ENCODE measurements around the gene FAM216A. TPM values are rescaled to one million over a fixed set of nuclear protein-coding genes. Genes with fewer than 3 reads are reported as not detected.
"Not testable (repeated sequence)": the region's sequence is repeated elsewhere in the genome, so short reads cannot be mapped to it uniquely, and the experiment has no call there.

The FAM216A gene
- total RNA-seq (1 to 10 TPM; 2.4 to 9.2 (median 5.4) TPM), polyA plus RNA-seq (10 to 100 TPM in 1 of 2 donors, 1 to 10 TPM in 1; 8.1 to 27.2 TPM)
- long read RNA-seq, donor 1, transcript FAM216A-201 (7 exons, 1,582 nt) = major isoform, 6 of 8 reads
- long read RNA-seq, donor 1, partial matches to known transcripts = 1 of 8 reads
- long read RNA-seq, donor 1, other reads (novel, unspliced or antisense) = 1 of 8 reads
- long read RNA-seq, donor 2, transcript FAM216A-201 (7 exons, 1,582 nt) = major isoform, 6 of 10 reads
- long read RNA-seq, donor 2, partial matches to known transcripts = 1 of 10 reads
- long read RNA-seq, donor 2, other reads (novel, unspliced or antisense) = 3 of 10 reads
- long read RNA-seq, donor 3, transcript FAM216A-201 (7 exons, 1,582 nt) = major isoform, 14 of 15 reads
- long read RNA-seq, donor 3, partial matches to known transcripts = 1 of 15 reads
- long read RNA-seq, donor 3, other reads (novel, unspliced or antisense) = 0 of 15 reads

- intact Hi-C loops (cut with DNase I) = loop anchor here in 7 of 10 donors (2.0 to 10.0 kb wide), 6 partner anchors 32 to 416 kb away; partner anchors contain the start of genes RAD9B (in 6 of the 7) and VPS29 (in 6 of the 7)
- no peaks in the 10 kb centered on the region for H3K9me3 ChIP-seq
- H3K36me3 ChIP-seq = peaks cover 0 to 21% (median 6%) of the 10 kb centered on the region in 9 donors
- peaks cover 7 to 28% (median 24%) of the 10 kb centered on the region in 9 donors for H3K4me1 ChIP-seq
- 0 to 1% methylated on average over 78 of the region's 78 CpGs for WGBS, 2 donors
- H3K27ac ChIP-seq = peak within 1 kb of the TSS; percentile 62 to 96 (median 88)
- H3K4me3 ChIP-seq = peak within 1 kb of the TSS; percentile 56 to 90 (median 77)
- peak; percentile 95 to 98 for DNase-seq
- H3K27me3 ChIP-seq = no peaks in the 10 kb centered on the region
- no peak for TF ChIP-seq CTCF (IDR thresholded peaks at IDR 0.05)
- peak; percentile 94 to 97 (median 96) for ATAC-seq
These were observed at the start of gene FAM216A, which contains the start of gene GPN3 for GRCh38 chr12:110468214-110469048. FAM216A (plus strand) TSS chr12:110468845; CDS start chr12:110468876, 31 bp downstream. GPN3 (minus strand) TSS chr12:110468257; CDS start chr12:110468203, 54 bp downstream.

- H3K4me3 ChIP-seq, H3K36me3 ChIP-seq, DNase-seq, H3K9me3 ChIP-seq, H3K27me3 ChIP-seq, ATAC-seq, H3K27ac ChIP-seq, H3K4me1 ChIP-seq: not testable (repeated sequence)
- intact Hi-C loops (cut with DNase I) = loop anchor here in 1 of 10 donors (5.0 kb wide), 1 partner anchor 323 kb away; no protein-coding TSS in a partner anchor
- WGBS, 2 donors = 94 to 96% methylated on average over 1 of the region's 1 CpG
These were observed 48.0 kb upstream of the FAM216A start for GRCh38 chr12:110420644-110421043.

GRCh38 chr12:110421159-110421661, 47.4 kb upstream of the FAM216A start:
- 57 to 58% methylated on average over 3 of the region's 3 CpGs for WGBS, 2 donors
- H3K4me1 ChIP-seq = peaks cover 0 to 3% (median 0%) of the 10 kb centered on the region in 9 donors
- DNase-seq = no peak
- no peak overlapping the region for H3K4me3 ChIP-seq
- no peak for TF ChIP-seq CTCF (IDR thresholded peaks at IDR 0.05)
- no peak for ATAC-seq
- intact Hi-C loops (cut with DNase I) = loop anchor here in 1 of 10 donors (5.0 kb wide), 1 partner anchor 324 kb away; no protein-coding TSS in a partner anchor
- H3K27ac ChIP-seq = no peak overlapping the region
- H3K27me3 ChIP-seq = peaks cover 0 to 8% (median 0%) of the 10 kb centered on the region in 7 donors
- H3K36me3 ChIP-seq = no peaks in the 10 kb centered on the region
- no peaks in the 10 kb centered on the region for H3K9me3 ChIP-seq

- 80 to 84% methylated on average over 4 of the region's 4 CpGs for WGBS, 2 donors
- no peak for ATAC-seq
- Histone ChIP-seq H3K4me3 (no peak overlapping the region), H3K4me1 (peaks cover 0 to 3% (median 0%) of the 10 kb centered on the region in 9 donors), H3K9me3 (no peaks in the 10 kb centered on the region), H3K36me3 (no peaks in the 10 kb centered on the region), H3K27ac (no peak overlapping the region), H3K27me3 (peaks cover 0 to 8% (median 0%) of the 10 kb centered on the region in 7 donors)
- no peak for DNase-seq
- TF ChIP-seq CTCF (IDR thresholded peaks at IDR 0.05) = no peak
- intact Hi-C loops (cut with DNase I) = loop anchor here in 1 of 10 donors (5.0 kb wide), 1 partner anchor 324 kb away; no protein-coding TSS in a partner anchor
These were observed 46.9 kb upstream of the FAM216A start for GRCh38 chr12:110421701-110422100.

Data from heart right ventricle (tissue), 16 donors.